ENCODE measurements around the gene ARFRP1. TPM values are rescaled to one million over a fixed set of nuclear protein-coding genes. Genes with fewer than 3 reads are reported as not detected.

ARFRP1 gene
- total and polyA plus RNA-seq, 2 experiments from 2014 or later, result 16.7 to 24.6 TPM

DNA sequence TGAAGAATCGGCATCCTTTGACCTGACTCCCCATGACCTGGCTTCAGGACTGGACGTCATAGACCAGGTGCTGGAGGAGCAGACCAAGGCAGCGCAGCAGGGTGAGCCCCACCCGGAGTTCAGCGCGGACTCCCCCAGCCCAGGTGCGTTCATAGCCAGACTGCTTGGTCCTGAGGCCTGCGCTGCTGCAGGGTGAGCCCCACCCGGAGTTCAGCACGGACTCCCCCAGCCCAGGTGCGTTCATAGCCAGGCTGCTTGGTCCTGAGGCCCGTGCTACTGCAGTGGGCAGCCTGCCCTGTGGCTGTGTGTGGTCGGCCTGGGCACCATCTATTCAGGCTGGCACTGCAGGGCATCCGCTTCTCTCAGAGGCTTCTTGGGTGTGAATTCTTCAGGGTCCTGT, 33.8 kb downstream of the ARFRP1 start:
- Histone ChIP-seq H3K36me3 (ENCODE audit: insufficient read depth) (no peaks in the 10 kb centered on the region), H2AFZ (no peak overlapping the region), H3K79me2 (replicated peaks; ENCODE audit: insufficient read depth) (no peaks in the 10 kb centered on the region), H4K20me1 (replicated peaks; ENCODE audit: insufficient read depth) (no peaks in the 10 kb centered on the region), H3K27me3 (ENCODE audit: insufficient read depth) (no peaks in the 10 kb centered on the region), H3K9me2 (ENCODE audit: insufficient read depth) (no peaks in the 10 kb centered on the region), H3K27ac (ENCODE audit: low read depth) (no peak overlapping the region), H3F3A (replicated peaks; ENCODE audit: low read depth) (no peaks in the 10 kb centered on the region), H3K4me1 (ENCODE audit: insufficient read depth) (no peaks in the 10 kb centered on the region), H3K4me3 (no peak overlapping the region), H3K4me2 (no peak overlapping the region)
- Mint-ChIP-seq H3K9me3 (no peaks in the 10 kb centered on the region), H3K27ac (no peak overlapping the region), H3K4me1 (no peaks in the 10 kb centered on the region), H3K36me3 (ENCODE audit: low read depth) (peaks cover 33% of the 10 kb centered on the region), H3K27me3 (ENCODE audit: insufficient read depth, low read depth, poor library complexity) (peaks cover 8% of the 10 kb centered on the region), H3K4me3 (no peak overlapping the region)
- TF ChIP-seq, protein P1, sequence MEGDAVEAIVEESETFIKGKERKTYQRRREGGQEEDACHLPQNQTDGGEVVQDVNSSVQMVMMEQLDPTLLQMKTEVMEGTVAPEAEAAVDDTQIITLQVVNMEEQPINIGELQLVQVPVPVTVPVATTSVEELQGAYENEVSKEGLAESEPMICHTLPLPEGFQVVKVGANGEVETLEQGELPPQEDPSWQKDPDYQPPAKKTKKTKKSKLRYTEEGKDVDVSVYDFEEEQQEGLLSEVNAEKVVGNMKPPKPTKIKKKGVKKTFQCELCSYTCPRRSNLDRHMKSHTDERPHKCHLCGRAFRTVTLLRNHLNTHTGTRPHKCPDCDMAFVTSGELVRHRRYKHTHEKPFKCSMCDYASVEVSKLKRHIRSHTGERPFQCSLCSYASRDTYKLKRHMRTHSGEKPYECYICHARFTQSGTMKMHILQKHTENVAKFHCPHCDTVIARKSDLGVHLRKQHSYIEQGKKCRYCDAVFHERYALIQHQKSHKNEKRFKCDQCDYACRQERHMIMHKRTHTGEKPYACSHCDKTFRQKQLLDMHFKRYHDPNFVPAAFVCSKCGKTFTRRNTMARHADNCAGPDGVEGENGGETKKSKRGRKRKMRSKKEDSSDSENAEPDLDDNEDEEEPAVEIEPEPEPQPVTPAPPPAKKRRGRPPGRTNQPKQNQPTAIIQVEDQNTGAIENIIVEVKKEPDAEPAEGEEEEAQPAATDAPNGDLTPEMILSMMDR (conservative IDR thresholded peaks at IDR 0.05; ENCODE audit: low read depth in 2 of 2), result no peak
- TF ChIP-seq, protein P2, sequence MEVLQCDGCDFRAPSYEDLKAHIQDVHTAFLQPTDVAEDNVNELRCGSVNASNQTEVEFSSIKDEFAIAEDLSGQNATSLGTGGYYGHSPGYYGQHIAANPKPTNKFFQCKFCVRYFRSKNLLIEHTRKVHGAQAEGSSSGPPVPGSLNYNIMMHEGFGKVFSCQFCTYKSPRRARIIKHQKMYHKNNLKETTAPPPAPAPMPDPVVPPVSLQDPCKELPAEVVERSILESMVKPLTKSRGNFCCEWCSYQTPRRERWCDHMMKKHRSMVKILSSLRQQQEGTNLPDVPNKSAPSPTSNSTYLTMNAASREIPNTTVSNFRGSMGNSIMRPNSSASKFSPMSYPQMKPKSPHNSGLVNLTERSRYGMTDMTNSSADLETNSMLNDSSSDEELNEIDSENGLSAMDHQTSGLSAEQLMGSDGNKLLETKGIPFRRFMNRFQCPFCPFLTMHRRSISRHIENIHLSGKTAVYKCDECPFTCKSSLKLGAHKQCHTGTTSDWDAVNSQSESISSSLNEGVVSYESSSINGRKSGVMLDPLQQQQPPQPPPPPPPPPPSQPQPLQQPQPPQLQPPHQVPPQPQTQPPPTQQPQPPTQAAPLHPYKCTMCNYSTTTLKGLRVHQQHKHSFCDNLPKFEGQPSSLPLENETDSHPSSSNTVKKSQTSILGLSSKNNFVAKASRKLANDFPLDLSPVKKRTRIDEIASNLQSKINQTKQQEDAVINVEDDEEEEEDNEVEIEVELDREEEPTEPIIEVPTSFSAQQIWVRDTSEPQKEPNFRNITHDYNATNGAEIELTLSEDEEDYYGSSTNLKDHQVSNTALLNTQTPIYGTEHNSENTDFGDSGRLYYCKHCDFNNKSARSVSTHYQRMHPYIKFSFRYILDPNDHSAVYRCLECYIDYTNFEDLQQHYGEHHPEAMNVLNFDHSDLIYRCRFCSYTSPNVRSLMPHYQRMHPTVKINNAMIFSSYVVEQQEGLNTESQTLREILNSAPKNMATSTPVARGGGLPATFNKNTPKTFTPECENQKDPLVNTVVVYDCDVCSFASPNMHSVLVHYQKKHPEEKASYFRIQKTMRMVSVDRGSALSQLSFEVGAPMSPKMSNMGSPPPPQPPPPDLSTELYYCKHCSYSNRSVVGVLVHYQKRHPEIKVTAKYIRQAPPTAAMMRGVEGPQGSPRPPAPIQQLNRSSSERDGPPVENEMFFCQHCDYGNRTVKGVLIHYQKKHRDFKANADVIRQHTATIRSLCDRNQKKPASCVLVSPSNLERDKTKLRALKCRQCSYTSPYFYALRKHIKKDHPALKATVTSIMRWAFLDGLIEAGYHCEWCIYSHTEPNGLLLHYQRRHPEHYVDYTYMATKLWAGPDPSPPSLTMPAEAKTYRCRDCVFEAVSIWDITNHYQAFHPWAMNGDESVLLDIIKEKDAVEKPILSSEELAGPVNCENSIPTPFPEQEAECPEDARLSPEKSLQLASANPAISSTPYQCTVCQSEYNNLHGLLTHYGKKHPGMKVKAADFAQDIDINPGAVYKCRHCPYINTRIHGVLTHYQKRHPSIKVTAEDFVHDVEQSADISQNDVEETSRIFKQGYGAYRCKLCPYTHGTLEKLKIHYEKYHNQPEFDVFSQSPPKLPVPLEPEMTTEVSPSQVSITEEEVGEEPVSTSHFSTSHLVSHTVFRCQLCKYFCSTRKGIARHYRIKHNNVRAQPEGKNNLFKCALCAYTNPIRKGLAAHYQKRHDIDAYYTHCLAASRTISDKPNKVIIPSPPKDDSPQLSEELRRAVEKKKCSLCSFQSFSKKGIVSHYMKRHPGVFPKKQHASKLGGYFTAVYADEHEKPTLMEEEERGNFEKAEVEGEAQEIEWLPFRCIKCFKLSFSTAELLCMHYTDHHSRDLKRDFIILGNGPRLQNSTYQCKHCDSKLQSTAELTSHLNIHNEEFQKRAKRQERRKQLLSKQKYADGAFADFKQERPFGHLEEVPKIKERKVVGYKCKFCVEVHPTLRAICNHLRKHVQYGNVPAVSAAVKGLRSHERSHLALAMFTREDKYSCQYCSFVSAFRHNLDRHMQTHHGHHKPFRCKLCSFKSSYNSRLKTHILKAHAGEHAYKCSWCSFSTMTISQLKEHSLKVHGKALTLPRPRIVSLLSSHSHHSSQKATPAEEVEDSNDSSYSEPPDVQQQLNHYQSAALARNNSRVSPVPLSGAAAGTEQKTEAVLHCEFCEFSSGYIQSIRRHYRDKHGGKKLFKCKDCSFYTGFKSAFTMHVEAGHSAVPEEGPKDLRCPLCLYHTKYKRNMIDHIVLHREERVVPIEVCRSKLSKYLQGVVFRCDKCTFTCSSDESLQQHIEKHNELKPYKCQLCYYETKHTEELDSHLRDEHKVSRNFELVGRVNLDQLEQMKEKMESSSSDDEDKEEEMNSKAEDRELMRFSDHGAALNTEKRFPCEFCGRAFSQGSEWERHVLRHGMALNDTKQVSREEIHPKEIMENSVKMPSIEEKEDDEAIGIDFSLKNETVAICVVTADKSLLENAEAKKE (CRISPR knock-in tag; IDR thresholded peaks at IDR 0.05), result no peak
- no peak for TF ChIP-seq NANOG (IDR thresholded peaks at IDR 0.05; ENCODE audit: borderline replicate concordance)
- no peak for TF ChIP-seq JUNB (IDR thresholded peaks at IDR 0.05; ENCODE audit: unreplicated experiment)
- TF ChIP-seq EZH2phosphoT487 (IDR thresholded peaks at IDR 0.05; ENCODE audit: unreplicated experiment), result no peak
- TF ChIP-seq ZNF114 (CRISPR knock-in tag; IDR thresholded peaks at IDR 0.05), result no peak
- TF ChIP-seq STAT1 (IDR thresholded peaks at IDR 0.05; ENCODE audit: unreplicated experiment), result no peak
- no peak for TF ChIP-seq ZNF331 (CRISPR knock-in tag; IDR thresholded peaks at IDR 0.05; ENCODE audit: low read depth)
- TF ChIP-seq EZH2 (IDR thresholded peaks at IDR 0.05; ENCODE audit: low read depth, unreplicated experiment), result no peak
- TF ChIP-seq REST (IDR thresholded peaks at IDR 0.05; ENCODE audit: unreplicated experiment), result no peak
- TF ChIP-seq POLR2AphosphoS5 (IDR thresholded peaks at IDR 0.05; ENCODE audit: low read depth), result no peak
- no peak for TF ChIP-seq CREB1 (CRISPR knock-in tag; IDR thresholded peaks at IDR 0.05; ENCODE audit: low read depth)
- TF ChIP-seq ETS1 (IDR thresholded peaks at IDR 0.05), result no peak
- no peak for DNase-seq (ENCODE audit: low spot score)
- no peak for ATAC-seq
